GM12878 (cell line): ENCODE results near the gene FDXACB1. TPM values are rescaled to one million over a fixed set of nuclear protein-coding genes. Genes with fewer than 3 reads are reported as not detected.

Experiments
- ATAC-seq: fragments of 200-7000 bp; cut with Tn5 transposase; 3 replicates; pipeline ENCODE4 v1.9.1; 2020; ENCODE audit warnings: mild to moderate bottlenecking, moderate library complexity
- BruUV-seq: library from RNA; stranded (reverse); fragments of 400-500 nt; replicated peaks from 2 replicates; lab custom pipeline; 2021; lab: Mats Ljungman, UMichigan
- CTCF ChIA-PET: fragments of 300-600 bp; sonication (Branson Sonifier 250); formaldehyde crosslinking; extraction: SDS; loops from one replicate; lab custom pipeline; 2021; ENCODE audit warnings: inconsistent platforms; lab: Yijun Ruan, JAX
- POLR2A ChIA-PET: fragments of 350-600 bp; formaldehyde crosslinking; extraction: SDS; loops from one replicate; lab custom pipeline; 2021; ENCODE audit warnings: inconsistent platforms; lab: Charles Lee
- RAD21 ChIA-PET: fragments of 300-600 bp; sonication (Branson Sonifier 250); formaldehyde crosslinking; loops from one replicate; lab custom pipeline; 2023; ENCODE audit warnings: antibody characterized with exemption; ENCODE audit not compliant: unreplicated experiment; lab: Charles Lee
- SMC1A ChIA-PET: fragments of 300-600 bp; sonication (Branson Sonifier 250); formaldehyde crosslinking; loops from one replicate; lab custom pipeline; 2023; ENCODE audit not compliant: unreplicated experiment, uncharacterized antibody; lab: Charles Lee
- DNase-seq: peaks from one replicate; pipeline ENCODE4 v3.0.0-alpha.2; 2011; ENCODE audit warnings: low read depth, low spot score
- FAIRE-seq: peaks from 3 replicates; lab custom pipeline; 2011; peaks lifted over from hg19 to GRCh38; lab: Jason Lieb, UNC
- H2AFZ ChIP-seq: 2 replicates; pipeline ENCODE4 v1.6.0; 2011; ENCODE audit warnings: low read depth, low read length, control low read depth; ENCODE audit not compliant: control insufficient read depth
- H3K27ac ChIP-seq: 2 replicates; pipeline ENCODE4 v1.5.1; 2011; ENCODE audit warnings: control low read depth; ENCODE audit not compliant: control insufficient read depth, insufficient read depth
- H3K27me3 ChIP-seq, 2 experiments: replicated peaks in 1 of 2; 2 replicates each; pipeline versions ENCODE4 v1.6.0 to v1.6.1; 2011; ENCODE audit warnings: low read length in 1 of 2; ENCODE audit not compliant: control insufficient read depth in 2 of 2, insufficient read depth in 2 of 2
- H3K36me3 ChIP-seq, 2 experiments: 2 replicates each; pipeline ENCODE4 v1.5.1; 2011; ENCODE audit warnings: low read length in 1 of 2; ENCODE audit not compliant: control insufficient read depth in 2 of 2, insufficient read depth in 2 of 2
- H3K4me1 ChIP-seq: 2 replicates; pipeline ENCODE4 v1.6.1; 2011; ENCODE audit warnings: mild to moderate bottlenecking, low read length, moderate library complexity, mixed read lengths; ENCODE audit not compliant: control insufficient read depth, insufficient read depth
- H3K4me2 ChIP-seq: 2 replicates; pipeline ENCODE4 v1.6.0; 2011; ENCODE audit warnings: control low read depth; ENCODE audit not compliant: control insufficient read depth, insufficient read depth
- H3K4me3 ChIP-seq: fragments of 200-600 bp; sonication (generic); 2 replicates; pipeline ENCODE4 v1.5.1; 2016
- H3K79me2 ChIP-seq: 2 replicates; pipeline ENCODE4 v1.6.0; 2011; ENCODE audit warnings: low read length; ENCODE audit not compliant: control insufficient read depth, insufficient read depth
- H3K9ac ChIP-seq: 2 replicates; pipeline ENCODE4 v1.8.0; 2011; ENCODE audit warnings: low read length, control low read depth, mixed read lengths; ENCODE audit not compliant: control insufficient read depth, insufficient read depth
- H3K9me3 ChIP-seq: replicated peaks from 3 replicates; pipeline ENCODE4 v1.5.1; 2011; ENCODE audit warnings: mild to moderate bottlenecking, low read length; ENCODE audit not compliant: control insufficient read depth, insufficient read depth
- H4K20me1 ChIP-seq: 2 replicates; pipeline ENCODE4 v1.6.0; 2011; ENCODE audit not compliant: control insufficient read depth, insufficient read depth
- BMI1 ChIP-seq: fragments of 450-650 bp; IDR thresholded peaks from 2 replicates; pipeline ENCODE4 v1.6.1; 2016; ENCODE audit warnings: mild to moderate bottlenecking, moderate library complexity, borderline replicate concordance
- EGR1 ChIP-seq, 2 experiments: IDR thresholded peaks; 1 replicate in 1 of 2; 2 replicates in 1 of 2; pipeline ENCODE4 v1.6.1; 2011 to 2012; ENCODE audit warnings: low read depth in 2 of 2, low read length in 2 of 2, borderline replicate concordance in 1 of 2, mild to moderate bottlenecking in 1 of 2, moderate library complexity in 1 of 2
- ETV6 ChIP-seq, 2 experiments: fragments of 450-650 bp in 1 of 2; IDR thresholded peaks in 1 of 2; conservative IDR thresholded peaks in 1 of 2; 2 replicates each; pipeline ENCODE4 v1.6.1; 2014; ENCODE audit warnings: antibody characterized with exemption in 1 of 2, borderline replicate concordance in 1 of 2, low read depth in 1 of 2, mild to moderate bottlenecking in 1 of 2, moderate library complexity in 1 of 2
- GATAD2B ChIP-seq: fragments of 450-650 bp; conservative IDR thresholded peaks from 2 replicates; pipeline ENCODE4 v1.6.1; 2017; ENCODE audit warnings: low read depth, mild to moderate bottlenecking, moderate library complexity
- HDGF ChIP-seq: fragments of 450-650 bp; IDR thresholded peaks from 2 replicates; pipeline ENCODE4 v1.6.1; 2016; ENCODE audit warnings: antibody characterized with exemption
- IKZF1 ChIP-seq: fragments of 450-650 bp; conservative IDR thresholded peaks from 2 replicates; pipeline ENCODE4 v1.6.1; 2017; ENCODE audit warnings: antibody characterized with exemption, mild to moderate bottlenecking
- MTA2 ChIP-seq: fragments of 450-650 bp; IDR thresholded peaks from 2 replicates; pipeline ENCODE4 v1.6.1; 2016; ENCODE audit warnings: low read depth, mild to moderate bottlenecking, moderate library complexity
- MYC ChIP-seq: IDR thresholded peaks from 2 replicates; pipeline ENCODE4 v1.6.1; 2011; ENCODE audit warnings: mild to moderate bottlenecking, low read length, moderate library complexity, inconsistent platforms; ENCODE audit not compliant: insufficient read depth, insufficient replicate concordance, insufficient read length, severe bottlenecking
- NRF1 ChIP-seq: conservative IDR thresholded peaks from 2 replicates; pipeline ENCODE4 v1.6.1; 2011; ENCODE audit warnings: mild to moderate bottlenecking, low read depth, low read length, improper control_type of control experiment
- RBBP5 ChIP-seq: fragments of 200-600 bp; sonication (generic); conservative IDR thresholded peaks from 2 replicates; pipeline ENCODE4 v1.6.1; 2016
- SP1 ChIP-seq: IDR thresholded peaks from one replicate; pipeline ENCODE4 v1.6.1; 2011; ENCODE audit warnings: low read depth, low read length
- TCF12 ChIP-seq: IDR thresholded peaks from 2 replicates; pipeline ENCODE4 v1.6.1; 2011; ENCODE audit warnings: low read depth, mild to moderate bottlenecking, low read length
- ZNF622 ChIP-seq: fragments of 450-650 bp; IDR thresholded peaks from 2 replicates; pipeline ENCODE4 v1.6.1; 2017; ENCODE audit warnings: mild to moderate bottlenecking, inconsistent platforms
- WGBS: methylation state at CpG from one replicate; pipeline ENCODE4 v1.1.6; 2016; ENCODE audit warnings: low lambda C conversion rate; ENCODE audit not compliant: insufficient replicate concordance, insufficient coverage; ENCODE audit errors: missing lambda C conversion rate; 5-methylcytosine and 5-hydroxymethylcytosine counted together
- in situ Hi-C: fragments of 300-500 bp; cut with MboI; formaldehyde crosslinking; loops from 9 replicates; pipeline ENCODE4 v1.14.3; 2018; ENCODE audit warnings: mixed read lengths
- intact Hi-C: fragments of 100-400 bp; cut with micrococcal nuclease; formaldehyde crosslinking; loops from one replicate; pipeline ENCODE4 v1.14.2; 2022; ENCODE audit not compliant: unreplicated experiment
- polyA plus RNA-seq, 11 experiments: library from polyadenylated mRNA; depleted of rRNA in 4 of 11; unstranded in 6 of 11; stranded (reverse) in 5 of 11; fragments of >200 nt; fragmentation: Nextera tagmentation in 4 of 11; fragmentation: Illumina TruSeq in 1 of 11; extraction: Ambion mirVana in 4 of 11; extraction: Trizol in 1 of 11; gene quantifications; 1 replicate in 1 of 11; 2 replicates in 10 of 11; pipeline versions ENCODE4 v1.2.1 to v1.2.3, GENCODE V29; 2011 to 2016; ENCODE audit warnings: inconsistent platforms in 2 of 11, missing spikeins in 2 of 11, low read depth in 1 of 11
- total RNA-seq, 4 experiments: library from RNA; depleted of rRNA in 3 of 4; stranded (reverse); fragments of >200 nt in 3 of 4; fragmentation: Illumina TruSeq in 1 of 4; extraction: Trizol in 1 of 4; gene quantifications; 2 replicates each; pipeline versions ENCODE4 v1.2.1 to v1.2.3, GENCODE V29; 2013 to 2021
- TF ChIP-seq, protein P1 (sequence below): fragments of 150-350 bp; IDR thresholded peaks from 2 replicates; pipeline ENCODE4 v1.6.1; 2014; ENCODE audit warnings: mild to moderate bottlenecking, low read depth, low read length
- TF ChIP-seq, protein P2 (sequence below), 3 experiments: IDR thresholded peaks in 2 of 3; conservative IDR thresholded peaks in 1 of 3; 2 replicates each; pipeline ENCODE4 v1.5.1; 2011; ENCODE audit warnings: low read depth in 3 of 3, low read length in 3 of 3, mild to moderate bottlenecking in 3 of 3, control low read depth in 2 of 3, moderate library complexity in 2 of 3, inconsistent platforms in 1 of 3, mixed read lengths in 1 of 3; ENCODE audit not compliant: control insufficient read depth in 2 of 3, insufficient read depth in 1 of 3; ENCODE audit errors: extremely low read depth in 1 of 3
- TF ChIP-seq, protein P3 (sequence below): fragments of 450-650 bp; IDR thresholded peaks from 2 replicates; pipeline ENCODE4 v1.6.1; 2018; ENCODE audit warnings: borderline replicate concordance, mild to moderate bottlenecking; ENCODE audit not compliant: partially characterized antibody

The FDXACB1 gene
- total and polyA plus RNA-seq, 10 of the 15 experiments (the other 5 are each of a cell fraction or from before 2014, with no cell fraction given): 7.4 to 13.3 (median 9.7) TPM

DNA sequence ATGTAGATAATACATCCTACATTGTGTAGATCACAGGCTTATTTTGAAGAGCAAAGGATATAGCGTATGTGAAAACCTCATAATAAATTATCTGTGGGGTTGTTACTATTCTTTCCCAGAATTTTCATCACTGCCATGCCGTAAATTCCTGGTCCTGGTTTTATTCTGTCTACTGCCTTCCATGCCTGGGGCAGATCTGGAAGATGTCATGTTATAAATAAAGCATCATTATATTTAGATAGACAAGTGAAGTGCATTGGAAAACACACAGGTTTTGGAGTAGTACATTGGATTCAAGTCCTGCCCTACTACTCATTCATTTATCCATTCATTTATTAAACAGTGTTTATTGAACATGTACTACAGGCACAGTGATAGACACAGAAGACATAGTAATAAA lies 41.9 kb upstream of the FDXACB1 start (continued):
- TF ChIP-seq, protein P1, sequence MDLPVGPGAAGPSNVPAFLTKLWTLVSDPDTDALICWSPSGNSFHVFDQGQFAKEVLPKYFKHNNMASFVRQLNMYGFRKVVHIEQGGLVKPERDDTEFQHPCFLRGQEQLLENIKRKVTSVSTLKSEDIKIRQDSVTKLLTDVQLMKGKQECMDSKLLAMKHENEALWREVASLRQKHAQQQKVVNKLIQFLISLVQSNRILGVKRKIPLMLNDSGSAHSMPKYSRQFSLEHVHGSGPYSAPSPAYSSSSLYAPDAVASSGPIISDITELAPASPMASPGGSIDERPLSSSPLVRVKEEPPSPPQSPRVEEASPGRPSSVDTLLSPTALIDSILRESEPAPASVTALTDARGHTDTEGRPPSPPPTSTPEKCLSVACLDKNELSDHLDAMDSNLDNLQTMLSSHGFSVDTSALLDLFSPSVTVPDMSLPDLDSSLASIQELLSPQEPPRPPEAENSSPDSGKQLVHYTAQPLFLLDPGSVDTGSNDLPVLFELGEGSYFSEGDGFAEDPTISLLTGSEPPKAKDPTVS: no peak
- TF ChIP-seq EGR1 (IDR thresholded peaks at IDR 0.05; ENCODE audit: borderline replicate concordance in 1 of 2, low read depth in 2 of 2, low read length in 2 of 2) (no peak), HDGF (no peak), RBBP5 (no peak)
- TF ChIP-seq, protein P2, sequence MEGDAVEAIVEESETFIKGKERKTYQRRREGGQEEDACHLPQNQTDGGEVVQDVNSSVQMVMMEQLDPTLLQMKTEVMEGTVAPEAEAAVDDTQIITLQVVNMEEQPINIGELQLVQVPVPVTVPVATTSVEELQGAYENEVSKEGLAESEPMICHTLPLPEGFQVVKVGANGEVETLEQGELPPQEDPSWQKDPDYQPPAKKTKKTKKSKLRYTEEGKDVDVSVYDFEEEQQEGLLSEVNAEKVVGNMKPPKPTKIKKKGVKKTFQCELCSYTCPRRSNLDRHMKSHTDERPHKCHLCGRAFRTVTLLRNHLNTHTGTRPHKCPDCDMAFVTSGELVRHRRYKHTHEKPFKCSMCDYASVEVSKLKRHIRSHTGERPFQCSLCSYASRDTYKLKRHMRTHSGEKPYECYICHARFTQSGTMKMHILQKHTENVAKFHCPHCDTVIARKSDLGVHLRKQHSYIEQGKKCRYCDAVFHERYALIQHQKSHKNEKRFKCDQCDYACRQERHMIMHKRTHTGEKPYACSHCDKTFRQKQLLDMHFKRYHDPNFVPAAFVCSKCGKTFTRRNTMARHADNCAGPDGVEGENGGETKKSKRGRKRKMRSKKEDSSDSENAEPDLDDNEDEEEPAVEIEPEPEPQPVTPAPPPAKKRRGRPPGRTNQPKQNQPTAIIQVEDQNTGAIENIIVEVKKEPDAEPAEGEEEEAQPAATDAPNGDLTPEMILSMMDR (IDR thresholded peaks at IDR 0.05 in 2 of 3, conservative IDR thresholded peaks at IDR 0.05 in 1 of 3; ENCODE audit: control insufficient read depth in 2 of 3, extremely low read depth in 1 of 3, insufficient read depth in 1 of 3, low read depth in 3 of 3, low read length in 3 of 3): no peak

DNA sequence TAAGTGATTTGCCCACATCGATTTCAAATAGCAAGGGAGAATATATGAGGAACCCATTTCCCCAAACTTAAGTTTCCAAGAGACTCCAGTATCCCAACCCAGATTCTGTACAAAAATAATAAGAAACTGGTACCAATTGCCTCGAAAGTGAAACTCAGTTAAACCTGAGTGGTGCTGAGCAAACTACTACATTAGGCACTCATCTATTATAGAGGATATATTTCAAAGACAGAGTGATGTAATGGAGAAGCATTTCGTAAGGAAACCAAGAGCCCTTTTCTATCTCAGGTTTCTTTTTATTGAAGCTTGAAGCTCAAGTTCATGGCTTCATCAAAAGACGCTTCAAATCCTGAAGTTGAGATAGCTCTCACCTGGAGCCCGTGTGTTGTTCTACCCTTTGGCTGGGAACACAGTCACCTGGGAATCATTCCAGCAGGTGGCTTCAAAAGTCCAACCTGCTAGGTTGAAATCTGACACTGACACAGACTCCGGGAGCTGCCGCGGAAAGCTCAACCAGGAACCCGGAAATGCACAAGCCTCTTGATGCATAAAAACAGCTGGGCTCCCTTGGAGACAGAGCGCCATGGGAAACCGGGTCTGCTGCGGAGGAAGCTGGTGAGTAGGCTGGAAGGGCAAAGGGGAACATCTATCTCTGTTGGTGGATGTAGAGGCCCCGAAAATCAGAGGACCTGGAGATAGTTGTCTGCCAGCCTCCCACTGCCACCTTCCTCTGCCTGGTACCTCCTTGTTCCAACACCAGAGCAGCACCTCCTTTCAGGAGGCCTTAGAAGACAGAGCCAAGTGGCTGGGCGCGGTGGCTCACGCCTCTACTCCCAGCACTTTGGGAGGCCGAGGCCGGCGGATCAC lies 39.7 kb upstream of the FDXACB1 start, which contains the start of gene C11orf52:
TSS of gene C11orf52 (plus strand) at position 524 of the 867 bp plus-strand sequence. CDS start at position 584, 60 bp downstream.
- POLR2A ChIA-PET: no interaction called here
- SMC1A ChIA-PET: interaction anchor here (0.5 kb wide), 1 partner anchor 154 kb away, joined by 3 read pairs; no protein-coding TSS in a partner anchor
- Histone ChIP-seq H3K9ac (no peak within 1 kb of the TSS), H3K4me3 (no peak within 1 kb of the TSS), H2AFZ (no peak within 1 kb of the TSS), H3K4me1 (no peaks in the 10 kb centered on the region), H3K27me3 (no peaks in the 10 kb centered on the region; a peak in 1 of 4 replicates), H3K4me2 (no peak within 1 kb of the TSS), H4K20me1 (no peaks in the 10 kb centered on the region), H3K79me2 (no peaks in the 10 kb centered on the region), H3K27ac (no peak within 1 kb of the TSS), H3K9me3 (no peaks in the 10 kb centered on the region), H3K36me3 (no peaks in the 10 kb centered on the region)
- 68% methylated on average over 19 of the region's 19 CpGs for WGBS
- CTCF ChIA-PET: interaction anchor here (1.1 to 2.3 kb wide), 4 partner anchors 8 to 63 kb away, joined by 3 to 8 read pairs (median 4); no protein-coding TSS in a partner anchor
- intact Hi-C loops: no loop called here
- ATAC-seq: no peak
- no peak for DNase-seq
- BruUV-seq: no TSS peak
- RAD21 ChIA-PET: no interaction called here
- in situ Hi-C loops: no loop called here
- FAIRE-seq: no peak
- TF ChIP-seq ZNF622 (no peak), TCF12 (no peak), MYC (no peak), IKZF1 (no peak), SP1 (no peak), MTA2 (no peak), GATAD2B (no peak), BMI1 (no peak), NRF1 (no peak), ETV6 (conservative IDR thresholded peaks at IDR 0.05 in 1 of 2, IDR thresholded peaks at IDR 0.05 in 1 of 2; ENCODE audit: borderline replicate concordance in 1 of 2, low read depth in 1 of 2) (no peak)
- TF ChIP-seq, protein P3, sequence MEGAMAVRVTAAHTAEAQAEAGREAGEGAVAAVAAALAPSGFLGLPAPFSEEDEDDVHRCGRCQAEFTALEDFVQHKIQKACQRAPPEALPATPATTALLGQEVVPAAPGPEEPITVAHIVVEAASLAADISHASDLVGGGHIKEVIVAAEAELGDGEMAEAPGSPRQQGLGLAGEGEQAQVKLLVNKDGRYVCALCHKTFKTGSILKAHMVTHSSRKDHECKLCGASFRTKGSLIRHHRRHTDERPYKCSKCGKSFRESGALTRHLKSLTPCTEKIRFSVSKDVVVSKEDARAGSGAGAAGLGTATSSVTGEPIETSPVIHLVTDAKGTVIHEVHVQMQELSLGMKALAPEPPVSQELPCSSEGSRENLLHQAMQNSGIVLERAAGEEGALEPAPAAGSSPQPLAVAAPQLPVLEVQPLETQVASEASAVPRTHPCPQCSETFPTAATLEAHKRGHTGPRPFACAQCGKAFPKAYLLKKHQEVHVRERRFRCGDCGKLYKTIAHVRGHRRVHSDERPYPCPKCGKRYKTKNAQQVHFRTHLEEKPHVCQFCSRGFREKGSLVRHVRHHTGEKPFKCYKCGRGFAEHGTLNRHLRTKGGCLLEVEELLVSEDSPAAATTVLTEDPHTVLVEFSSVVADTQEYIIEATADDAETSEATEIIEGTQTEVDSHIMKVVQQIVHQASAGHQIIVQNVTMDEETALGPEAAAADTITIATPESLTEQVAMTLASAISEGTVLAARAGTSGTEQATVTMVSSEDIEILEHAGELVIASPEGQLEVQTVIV: no peak
